ENCODE data around the gene SMPDL3A. TPM values are rescaled to one million over a fixed set of nuclear protein-coding genes. Genes with fewer than 3 reads are reported as not detected.
"Not testable (repeated sequence)": the region's sequence is repeated elsewhere in the genome, so short reads cannot be mapped to it uniquely, and the experiment has no call there.

The SMPDL3A gene, protein sequence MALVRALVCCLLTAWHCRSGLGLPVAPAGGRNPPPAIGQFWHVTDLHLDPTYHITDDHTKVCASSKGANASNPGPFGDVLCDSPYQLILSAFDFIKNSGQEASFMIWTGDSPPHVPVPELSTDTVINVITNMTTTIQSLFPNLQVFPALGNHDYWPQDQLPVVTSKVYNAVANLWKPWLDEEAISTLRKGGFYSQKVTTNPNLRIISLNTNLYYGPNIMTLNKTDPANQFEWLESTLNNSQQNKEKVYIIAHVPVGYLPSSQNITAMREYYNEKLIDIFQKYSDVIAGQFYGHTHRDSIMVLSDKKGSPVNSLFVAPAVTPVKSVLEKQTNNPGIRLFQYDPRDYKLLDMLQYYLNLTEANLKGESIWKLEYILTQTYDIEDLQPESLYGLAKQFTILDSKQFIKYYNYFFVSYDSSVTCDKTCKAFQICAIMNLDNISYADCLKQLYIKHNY
- polyA plus RNA-seq = 10 to 100 TPM in 1 of 3 donors, 1 to 10 TPM in 2; 5.2 to 12.4 (median 9.8) TPM

DNA sequence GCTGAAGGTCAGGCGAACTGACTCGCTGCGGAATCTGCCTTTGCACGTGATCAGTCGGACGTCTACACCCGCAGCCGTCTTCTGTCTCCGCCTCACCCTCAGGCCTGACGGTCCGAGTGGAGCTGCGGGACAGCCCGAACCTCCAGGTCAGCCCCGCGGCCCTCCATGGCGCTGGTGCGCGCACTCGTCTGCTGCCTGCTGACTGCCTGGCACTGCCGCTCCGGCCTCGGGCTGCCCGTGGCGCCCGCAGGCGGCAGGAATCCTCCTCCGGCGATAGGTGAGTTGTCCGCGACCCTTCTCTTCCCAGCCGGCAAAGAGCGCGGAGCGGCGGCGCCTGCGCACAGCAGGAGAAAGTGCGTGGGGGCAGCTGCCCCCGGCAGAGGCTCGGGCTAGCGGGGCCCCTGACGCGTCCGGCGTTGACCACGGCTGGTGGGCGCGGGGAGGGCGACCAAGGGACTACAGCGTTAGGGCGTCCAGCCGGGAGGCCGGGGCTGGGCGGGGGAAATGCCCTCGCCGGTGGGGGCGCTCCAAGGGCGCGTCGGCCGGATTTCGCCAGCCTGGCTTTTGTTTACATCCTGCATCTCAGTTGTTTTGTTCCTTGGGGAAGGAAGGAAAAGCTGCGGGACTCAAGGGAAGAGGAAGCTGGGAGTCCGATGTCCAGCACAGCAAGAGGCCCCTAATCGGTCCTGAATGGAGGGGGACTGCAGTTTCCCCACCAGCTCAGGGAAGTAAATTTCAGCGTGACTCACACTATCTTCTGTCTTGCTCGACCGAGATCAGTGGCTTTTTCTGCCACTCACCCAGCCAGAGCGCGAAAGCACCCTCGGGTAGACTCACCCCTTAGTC is at the start of gene SMPDL3A:
TSS of gene SMPDL3A (plus strand) at position 77 of the 846 bp plus-strand sequence. CDS start at position 166, 89 bp downstream.
- WGBS, 3 donors = 1% methylated on average over 66 to 71 of the region's 71 CpGs
- no peak within 1 kb of the TSS for H3K27ac ChIP-seq (ENCODE audit: low read depth, low read length)

DNA sequence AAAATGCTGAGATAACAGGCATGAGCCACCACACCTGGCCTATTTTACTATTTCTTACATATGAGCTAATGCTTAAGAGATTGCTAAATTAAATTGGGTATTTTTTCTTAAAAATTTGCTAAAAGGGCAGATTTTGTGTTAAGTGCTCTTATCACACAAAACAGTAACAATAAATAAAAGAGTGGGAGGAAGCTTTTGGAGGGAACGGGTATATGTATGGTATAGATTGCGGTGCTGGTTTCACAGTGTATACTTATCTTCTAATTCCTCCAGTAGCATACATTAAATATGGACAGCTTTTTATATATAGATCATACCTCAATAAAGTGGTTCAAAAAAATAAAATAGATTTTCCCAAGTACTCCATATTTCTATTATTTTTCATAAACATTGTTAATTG is 49.0 kb upstream of the SMPDL3A start:
- H3K27ac ChIP-seq (ENCODE audit: low read depth, low read length) = no peak overlapping the region
- 92 to 96% (median 94%) methylated on average over 2 of the region's 2 CpGs for WGBS, 3 donors

DNA sequence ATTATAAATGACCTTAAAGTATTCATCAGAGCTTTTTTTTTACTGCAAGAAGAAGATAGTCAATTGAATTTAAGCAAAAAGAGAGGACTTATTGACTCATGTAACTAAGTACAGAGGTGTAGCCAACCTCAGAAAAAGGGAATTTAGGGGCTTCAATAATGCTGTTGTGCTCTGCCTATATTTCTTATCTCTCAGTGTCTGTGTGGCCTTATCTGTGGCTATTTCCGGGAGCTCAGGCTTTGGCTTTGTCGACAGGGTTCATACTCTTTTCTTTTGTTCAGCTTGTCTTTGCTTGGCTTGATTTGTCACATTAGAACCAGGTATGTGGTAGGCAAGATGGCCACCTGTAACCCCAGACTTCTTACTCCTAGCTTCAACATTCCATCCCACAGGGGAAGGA is 48.1 kb upstream of the SMPDL3A start:
- no peak overlapping the region for H3K27ac ChIP-seq (ENCODE audit: low read depth, low read length)
- WGBS, 3 donors = 48 to 93% (median 78%) methylated on average over 2 of the region's 2 CpGs

DNA sequence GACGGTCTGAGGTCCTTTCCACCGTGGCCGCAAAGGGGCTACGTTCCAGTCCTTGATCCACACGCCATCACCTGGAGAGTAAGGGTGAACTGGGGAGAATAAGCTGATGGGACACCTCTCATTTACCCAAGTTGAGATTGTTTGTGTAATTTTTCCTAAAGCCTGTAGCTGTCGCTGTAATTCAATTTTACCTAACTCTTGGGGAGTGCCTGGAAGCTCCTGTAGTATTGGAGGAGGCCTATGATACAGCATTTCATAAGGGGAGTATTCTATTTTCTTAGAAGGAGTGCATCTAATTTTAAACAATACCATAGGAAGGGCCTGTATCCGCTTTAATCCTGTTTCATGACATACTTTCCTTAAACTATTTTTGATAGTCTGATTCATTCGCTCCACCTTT is 44.8 kb upstream of the SMPDL3A start:
- 23 to 38% (median 36%) methylated on average over 8 of the region's 8 CpGs for WGBS, 3 donors
- H3K27ac ChIP-seq (ENCODE audit: low read depth, low read length) = not testable (repeated sequence)

DNA sequence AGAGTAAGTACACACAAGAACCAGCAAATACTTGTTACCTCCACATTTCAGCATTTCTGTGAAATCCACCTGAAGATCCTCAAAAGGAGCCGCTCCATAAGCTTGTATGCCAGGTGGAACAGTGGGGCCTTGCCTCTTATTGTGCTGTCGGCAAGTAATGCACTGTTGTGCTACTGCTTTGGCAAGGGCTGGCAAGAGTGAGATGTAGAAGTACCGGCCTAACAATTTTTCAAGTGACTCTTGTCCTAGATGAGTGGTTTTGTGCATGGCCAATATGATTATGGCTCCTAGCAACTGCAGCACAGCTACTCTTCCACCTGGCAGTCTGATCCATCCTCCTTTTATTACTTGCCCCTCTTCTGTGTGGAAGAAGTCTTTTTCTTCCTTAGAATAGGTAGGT is 44.2 kb upstream of the SMPDL3A start:
- WGBS, 3 donors = 83 to 90% (median 88%) methylated on average over 3 of the region's 3 CpGs
- not testable (repeated sequence) for H3K27ac ChIP-seq (ENCODE audit: low read depth, low read length)

DNA sequence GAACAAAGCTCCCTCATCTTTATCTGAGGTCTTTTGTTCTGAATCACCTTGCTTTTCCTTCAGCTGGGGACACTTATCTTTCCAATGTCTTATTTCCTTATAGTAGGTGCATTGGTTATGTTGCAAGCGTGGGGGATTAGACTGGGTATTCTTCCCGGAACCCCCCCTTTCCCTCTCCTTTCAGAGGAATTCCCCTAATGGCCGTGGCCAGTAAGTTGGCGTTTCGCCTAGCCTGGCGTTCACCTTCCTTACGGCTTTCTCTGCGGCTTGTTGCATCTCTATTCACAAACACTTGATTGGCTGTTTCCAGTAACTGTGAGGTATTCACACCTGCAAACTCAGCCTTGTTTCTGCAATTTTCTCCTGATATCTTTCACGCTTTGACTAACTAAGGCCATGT is 42.4 kb upstream of the SMPDL3A start:
- no peak overlapping the region for H3K27ac ChIP-seq (ENCODE audit: low read depth, low read length)
- 74 to 82% (median 80%) methylated on average over 9 of the region's 9 CpGs for WGBS, 3 donors

DNA sequence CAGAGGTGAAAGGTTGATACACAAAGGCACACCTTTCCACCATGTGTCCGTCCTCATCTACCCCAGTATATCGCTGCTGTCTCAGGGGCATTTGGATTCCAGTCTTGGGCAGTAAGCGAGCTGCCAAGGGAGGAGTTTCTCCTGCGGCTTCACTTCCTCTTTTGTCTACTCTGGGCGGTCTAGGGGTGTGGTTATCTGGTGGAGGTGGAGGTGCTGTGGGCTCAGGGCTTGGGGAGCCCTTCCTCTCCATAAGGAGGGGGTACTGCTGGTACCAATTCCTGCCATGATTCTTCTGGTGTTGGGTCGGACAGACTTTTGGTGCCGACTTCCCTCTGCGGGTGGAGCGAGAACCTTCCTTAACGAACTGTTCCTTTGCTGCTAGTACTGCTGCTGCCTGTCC is 41.5 kb upstream of the SMPDL3A start:
- H3K27ac ChIP-seq (ENCODE audit: low read depth, low read length) = no peak overlapping the region
- 81 to 93% (median 86%) methylated on average over 10 of the region's 10 CpGs for WGBS, 3 donors

DNA sequence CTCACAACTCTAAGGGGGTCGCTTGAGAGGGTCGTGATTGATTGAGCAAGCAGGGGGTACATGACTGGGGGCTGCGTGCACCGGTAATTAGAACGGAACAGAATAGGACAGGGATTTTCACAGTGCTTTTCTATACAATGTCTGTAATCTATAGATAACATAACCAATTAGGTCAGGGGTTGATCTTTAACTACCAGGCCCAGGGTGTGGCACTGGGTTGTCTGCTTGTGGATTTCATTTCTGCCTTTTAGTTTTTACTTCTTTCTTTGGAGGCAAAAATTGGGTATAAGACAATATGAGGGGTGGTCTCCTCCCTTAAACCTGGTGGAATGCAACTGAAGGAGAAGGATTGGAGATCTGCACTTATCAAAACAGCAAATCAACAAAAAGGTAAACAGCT is 40.1 kb upstream of the SMPDL3A start:
- 31 to 90% (median 74%) methylated on average over 5 of the region's 5 CpGs for WGBS, 3 donors

DNA sequence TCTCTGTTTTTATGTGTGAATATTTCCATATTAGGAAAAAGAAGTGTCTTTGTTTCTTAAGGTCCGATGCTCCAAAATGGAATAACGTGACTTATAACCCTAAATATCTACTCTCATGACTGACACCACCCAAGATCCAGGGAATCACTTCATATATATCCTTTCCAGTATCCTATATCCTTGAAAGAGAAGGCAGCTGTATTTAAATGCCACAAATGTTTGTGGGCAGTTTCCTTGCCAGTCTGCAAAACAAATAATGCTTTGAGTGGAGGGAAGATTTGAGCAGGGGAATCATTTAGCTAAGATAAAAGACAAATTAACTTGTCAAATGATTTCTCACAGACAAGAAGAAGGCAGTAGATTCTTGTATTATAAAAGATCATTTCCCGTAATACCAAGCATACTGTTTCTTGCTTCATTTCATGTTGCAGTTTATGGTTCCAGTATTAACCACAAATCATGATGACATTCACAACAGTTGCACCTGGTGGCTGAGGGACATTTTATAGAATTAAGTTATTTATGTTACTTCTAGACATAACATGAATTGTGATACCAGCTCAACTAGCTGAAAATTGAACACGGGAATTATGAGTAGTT is 39.5 kb upstream of the SMPDL3A start:
- no peak overlapping the region for H3K27ac ChIP-seq (ENCODE audit: low read depth, low read length)
- 78 to 90% (median 84%) methylated on average over 4 of the region's 4 CpGs for WGBS, 3 donors

More for the DNA sequence above, 40.1 kb upstream of the SMPDL3A start:
- H3K27ac ChIP-seq (ENCODE audit: low read depth, low read length) = not testable (repeated sequence)

DNA sequence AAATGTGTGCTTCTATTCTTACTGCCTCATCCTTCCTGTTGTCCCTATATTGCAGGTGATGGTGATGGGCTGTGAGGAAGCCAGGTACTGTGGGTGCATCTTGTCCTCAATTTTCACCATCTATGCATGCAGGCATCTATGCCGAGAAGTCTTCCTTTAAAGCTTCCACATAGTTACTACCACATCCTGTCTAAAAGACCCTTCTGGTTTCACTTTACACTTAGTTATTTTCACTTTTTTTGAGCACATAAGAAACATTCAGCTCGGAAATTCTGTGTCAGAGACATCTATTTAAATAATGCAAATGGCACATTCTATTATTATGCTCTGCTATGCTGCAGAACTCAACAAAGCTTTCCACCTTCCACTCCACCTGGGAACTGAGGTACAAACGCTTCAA is 37.7 kb upstream of the SMPDL3A start:
- 45 to 68% (median 45%) methylated on average over 3 of the region's 3 CpGs for WGBS, 3 donors
- H3K27ac ChIP-seq (ENCODE audit: low read depth, low read length) = no peak overlapping the region

DNA sequence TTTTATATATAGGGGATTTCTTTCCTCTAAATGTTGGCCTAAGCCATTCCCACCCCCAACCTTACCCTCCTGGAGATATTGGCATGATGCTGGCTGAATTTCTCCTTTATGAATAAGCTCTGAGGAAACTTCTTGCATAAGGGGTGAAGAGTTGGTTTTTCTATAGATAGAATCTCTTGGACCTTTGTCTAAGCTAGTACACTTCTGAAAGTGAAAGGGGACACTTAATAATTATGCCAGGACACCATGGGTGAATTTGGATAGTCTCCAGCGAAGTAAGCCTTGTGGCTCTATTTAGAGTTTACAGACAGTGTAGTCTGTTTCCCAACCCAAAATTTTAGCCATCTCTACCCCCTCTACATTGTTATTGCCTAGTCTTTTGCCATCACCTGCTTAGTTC is 36.6 kb upstream of the SMPDL3A start:
- H3K27ac ChIP-seq (ENCODE audit: low read depth, low read length) = no peak overlapping the region
- 44 to 95% (median 63%) methylated on average over 1 of the region's 1 CpG for WGBS, 3 donors

DNA sequence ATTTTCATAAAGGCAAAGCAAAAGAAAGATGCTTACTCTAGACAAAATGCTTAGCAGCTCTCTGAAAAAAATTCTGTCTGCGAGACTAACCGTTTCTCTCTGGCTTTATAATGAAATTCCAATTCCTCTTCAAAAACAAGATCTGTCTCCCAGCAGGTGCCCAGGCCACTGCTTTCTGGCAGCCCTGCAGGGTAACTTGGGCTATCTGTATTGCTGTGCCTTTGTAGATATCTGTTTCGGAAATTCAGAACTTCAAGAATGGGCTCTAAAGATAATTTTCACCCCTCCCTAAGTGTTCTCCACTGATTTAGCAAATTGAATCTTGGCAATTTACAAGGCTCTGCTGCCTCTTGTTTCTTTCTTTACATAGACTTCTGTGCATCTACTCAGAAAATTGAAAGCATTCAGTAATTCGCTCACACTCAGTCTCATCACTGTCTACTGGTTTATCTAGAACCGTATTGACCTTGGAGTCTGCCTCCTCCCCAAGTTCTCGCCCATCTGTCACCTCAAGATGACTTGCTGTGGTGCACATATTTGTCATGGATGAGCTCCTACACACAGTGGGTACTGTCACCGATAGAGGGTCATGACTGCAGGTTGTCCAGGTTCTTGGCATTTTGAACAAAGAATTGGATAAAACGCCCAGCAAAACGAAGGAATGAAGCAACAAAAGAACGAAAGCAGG is 35.9 kb upstream of the SMPDL3A start:
- 83 to 87% (median 84%) methylated on average over 10 of the region's 10 CpGs for WGBS, 3 donors
- H3K27ac ChIP-seq (ENCODE audit: low read depth, low read length) = no peak overlapping the region

DNA sequence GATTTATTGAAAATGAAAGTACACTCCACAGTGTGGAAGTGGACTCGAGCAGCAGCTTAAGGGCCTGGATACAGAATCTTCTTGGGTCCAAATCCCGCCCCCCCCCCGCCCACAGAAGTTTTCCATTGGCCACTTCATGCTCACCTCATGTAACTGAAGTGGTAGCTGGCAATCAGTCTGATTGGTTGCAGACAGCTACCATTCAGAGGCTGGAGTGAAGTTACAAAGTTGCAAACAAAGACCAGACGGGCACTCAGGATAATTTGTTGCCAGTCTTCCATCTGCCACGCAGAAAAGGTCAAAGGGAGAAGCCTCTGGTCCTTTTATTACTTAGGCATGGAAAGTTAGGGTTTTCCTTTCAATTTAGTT is 35.4 kb upstream of the SMPDL3A start:
- WGBS, 3 donors = 57 to 60% (median 60%) methylated on average over 4 to 5 of the region's 5 CpGs

DNA sequence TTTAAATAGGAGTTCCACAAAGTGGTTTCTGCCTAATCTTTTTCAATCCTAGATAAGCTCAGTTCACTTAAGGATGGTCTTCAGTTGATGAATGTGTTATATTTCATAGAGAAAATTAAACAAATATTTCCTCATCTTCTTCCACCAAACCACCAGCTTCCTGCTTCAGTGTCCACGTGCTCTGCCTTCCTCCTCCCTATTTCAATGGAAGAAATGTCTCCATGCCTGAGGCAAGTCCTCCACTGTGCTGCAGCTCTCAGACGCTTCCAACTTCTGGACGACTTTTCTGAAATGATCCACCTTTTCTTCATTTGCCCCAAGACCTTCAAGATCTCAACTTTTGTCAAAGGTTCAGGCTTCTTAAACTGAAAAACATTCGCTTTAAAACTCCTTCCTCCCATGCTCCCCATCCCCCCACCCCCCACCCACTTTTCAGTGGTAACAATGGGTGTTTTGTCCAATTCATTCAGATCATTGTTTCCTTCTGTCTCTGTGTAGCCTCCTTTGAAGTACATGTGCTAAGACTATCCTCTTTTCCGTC is 34.8 kb upstream of the SMPDL3A start:
- no peak overlapping the region for H3K27ac ChIP-seq (ENCODE audit: low read depth, low read length)
- 71 to 76% (median 72%) methylated on average over 5 of the region's 5 CpGs for WGBS, 3 donors

More for the DNA sequence above, 35.4 kb upstream of the SMPDL3A start:
- no peak overlapping the region for H3K27ac ChIP-seq (ENCODE audit: low read depth, low read length)

DNA sequence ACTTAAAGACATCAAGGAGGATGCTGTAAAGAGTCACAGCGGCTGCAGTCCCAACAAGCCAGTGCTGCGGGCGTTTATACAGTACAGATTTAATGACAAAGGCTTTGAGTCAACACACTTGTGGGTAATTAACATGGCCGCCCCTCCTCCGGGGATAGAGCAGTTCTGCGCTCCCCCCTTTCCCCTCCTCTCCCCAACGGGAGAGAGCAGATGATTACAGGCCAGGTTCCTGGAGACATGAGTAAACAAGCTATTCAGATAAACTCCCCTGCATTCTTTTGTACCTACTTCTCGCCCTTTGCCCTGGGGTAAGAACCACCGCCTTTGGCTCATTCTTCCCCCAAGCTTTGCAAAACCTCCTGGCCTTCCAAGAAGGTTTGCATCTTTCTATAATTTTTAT is 33.2 kb upstream of the SMPDL3A start:
- WGBS, 3 donors = 57 to 81% (median 71%) methylated on average over 9 of the region's 9 CpGs

DNA sequence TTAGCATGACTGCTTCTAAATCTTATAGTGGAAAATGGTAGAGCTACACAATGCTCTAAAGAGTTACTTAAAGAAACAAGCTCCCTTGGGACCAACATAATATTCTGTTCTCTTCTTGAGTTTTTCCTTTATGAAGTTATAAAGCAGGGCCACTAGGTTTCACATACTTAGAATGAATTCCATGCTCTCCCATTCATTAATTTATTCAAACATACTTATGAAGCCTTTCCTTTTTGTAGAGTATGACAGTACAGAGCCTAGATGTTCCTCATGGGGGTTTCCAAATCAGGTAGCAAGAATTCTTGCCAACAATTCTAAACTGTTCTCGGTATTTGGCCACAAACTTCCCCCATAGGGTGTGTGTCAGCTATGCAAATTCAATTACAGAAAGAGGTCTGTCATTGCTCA is 30.1 kb upstream of the SMPDL3A start:
- WGBS, 3 donors = 21 to 59% (median 33%) methylated on average over 1 of the region's 1 CpG
- no peak overlapping the region for H3K27ac ChIP-seq (ENCODE audit: low read depth, low read length)

More for the DNA sequence above, 33.2 kb upstream of the SMPDL3A start:
- no peak overlapping the region for H3K27ac ChIP-seq (ENCODE audit: low read depth, low read length)

DNA sequence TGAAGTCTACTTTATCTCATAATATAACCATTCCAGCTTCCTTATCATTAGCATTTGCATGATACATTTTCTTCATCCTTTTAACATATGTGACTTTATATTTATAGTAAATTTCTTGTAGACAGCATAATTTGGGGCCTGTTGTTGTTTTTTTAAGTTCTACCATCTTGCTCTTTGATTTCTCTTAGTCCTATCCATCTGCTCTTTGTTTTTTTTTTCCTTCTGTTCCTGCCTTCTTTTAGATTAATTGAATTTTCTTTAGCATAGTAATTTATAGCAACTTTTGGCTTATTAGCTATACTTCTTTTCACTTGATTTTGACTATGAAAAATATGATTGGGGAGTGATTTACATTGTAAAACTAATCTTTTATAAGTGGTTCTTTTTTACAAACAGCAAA is 28.7 kb upstream of the SMPDL3A start:
- H3K27ac ChIP-seq (ENCODE audit: low read depth, low read length) = no peak overlapping the region

DNA sequence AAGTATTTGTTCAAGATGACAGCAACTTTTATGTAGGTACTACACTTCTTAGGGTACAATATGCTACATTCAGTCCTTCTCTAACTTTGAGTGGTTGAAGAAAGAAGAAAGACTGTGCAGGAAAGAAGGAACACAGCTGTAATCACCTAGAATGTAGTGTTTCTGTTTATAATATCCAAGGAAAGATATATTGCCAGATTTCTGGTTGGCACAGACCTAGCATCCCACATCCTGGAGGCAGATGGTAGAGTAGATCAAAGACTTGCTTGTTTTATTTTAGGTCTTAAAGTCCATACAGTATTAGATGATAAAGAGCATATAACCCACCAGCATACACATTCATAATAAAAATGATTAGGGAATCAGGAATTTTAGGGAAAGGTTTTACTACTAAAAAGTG is 22.8 kb upstream of the SMPDL3A start:
- H3K27ac ChIP-seq (ENCODE audit: low read depth, low read length) = no peak overlapping the region

Measured in adipose tissue (tissue), 3 donors.